H1 (cell line): ENCODE measurements around the gene PTGES. TPM values are rescaled to one million over a fixed set of nuclear protein-coding genes. Genes with fewer than 3 reads are reported as not detected.

Experiments used
- CTCF ChIA-PET: fragments of 300-600 bp; sonication (Branson Sonifier 250); formaldehyde crosslinking; loops from one replicate; lab custom pipeline; 2021; ENCODE audit not compliant: partially characterized antibody; lab: Charles Lee
- POLR2A ChIA-PET: fragments of 300-600 bp; sonication (Branson Sonifier 250); formaldehyde crosslinking; loops from one replicate; lab custom pipeline; 2021; ENCODE audit warnings: inconsistent platforms; ENCODE audit not compliant: partially characterized antibody; lab: Charles Lee
- DNase-seq, 2 experiments: peaks; one replicate each; pipeline versions ENCODE4 v3.0.0 to v3.0.0-alpha.2; 2010 to 2022; ENCODE audit warnings: low spot score in 2 of 2, low read depth in 1 of 2, mixed read lengths in 1 of 2
- FAIRE-seq: peaks from 2 replicates; lab custom pipeline; 2011; peaks lifted over from hg19 to GRCh38; lab: Jason Lieb, UNC
- H2AFZ ChIP-seq: 2 replicates; pipeline ENCODE4 v1.8.1; 2012; ENCODE audit warnings: low read length, inconsistent platforms
- H2AK5ac ChIP-seq: 2 replicates; pipeline ENCODE4 v1.6.1; 2013; ENCODE audit warnings: low read depth, low read length
- H2BK120ac ChIP-seq: replicated peaks from 2 replicates; pipeline ENCODE3; 2013; ENCODE audit warnings: low read depth, low read length, inconsistent platforms
- H2BK12ac ChIP-seq: 2 replicates; pipeline ENCODE4 v1.6.1; 2013; ENCODE audit warnings: low read depth, low read length
- H2BK15ac ChIP-seq: 2 replicates; pipeline ENCODE4 v1.6.1; 2013; ENCODE audit warnings: low read length
- H2BK20ac ChIP-seq: 2 replicates; pipeline ENCODE4 v1.6.1; 2013; ENCODE audit warnings: low read length
- H2BK5ac ChIP-seq: 2 replicates; pipeline ENCODE4 v1.6.1; 2013; ENCODE audit warnings: low read depth, low read length
- H3K14ac ChIP-seq: 2 replicates; pipeline ENCODE4 v1.6.1; 2013; ENCODE audit warnings: inconsistent platforms; ENCODE audit not compliant: insufficient read length
- H3K18ac ChIP-seq: 2 replicates; pipeline ENCODE4 v1.6.1; 2013; ENCODE audit warnings: low read length; ENCODE audit errors: extremely low read depth
- H3K23ac ChIP-seq: 2 replicates; pipeline ENCODE4 v1.6.1; 2013; ENCODE audit warnings: inconsistent platforms; ENCODE audit not compliant: insufficient read length
- H3K23me2 ChIP-seq: 2 replicates; pipeline ENCODE4 v1.6.1; 2013; ENCODE audit warnings: low read depth, low read length
- H3K27ac ChIP-seq: 2 replicates; pipeline ENCODE4 v1.6.1; 2011; ENCODE audit warnings: low read depth, low read length, inconsistent platforms
- H3K27me3 ChIP-seq, 4 experiments: replicated peaks in 1 of 4; 1 replicate in 1 of 4; 2 replicates in 3 of 4; pipeline versions ENCODE4 v1.6.1 to v1.8.1; 2011 to 2013; ENCODE audit warnings: low read length in 3 of 4, mild to moderate bottlenecking in 3 of 4, inconsistent platforms in 2 of 4, mixed read lengths in 2 of 4, moderate library complexity in 1 of 4; ENCODE audit not compliant: control insufficient read depth in 3 of 4, insufficient read depth in 3 of 4; ENCODE audit errors: extremely low read depth in 1 of 4
- H3K36me3 ChIP-seq, 4 experiments: 2 replicates each; pipeline versions ENCODE4 v1.6.1 to v1.8.1; 2011 to 2013; ENCODE audit warnings: mild to moderate bottlenecking in 4 of 4, low read length in 3 of 4, moderate library complexity in 2 of 4, control low read depth in 1 of 4, inconsistent platforms in 1 of 4; ENCODE audit not compliant: insufficient read depth in 4 of 4, control insufficient read depth in 2 of 4
- H3K4ac ChIP-seq: replicated peaks from 2 replicates; pipeline ENCODE3; 2013; ENCODE audit warnings: low read length, low read depth, mixed read lengths, inconsistent platforms; ENCODE audit not compliant: insufficient read length
- H3K4me1 ChIP-seq, 4 experiments: replicated peaks in 1 of 4; 1 replicate in 1 of 4; 2 replicates in 3 of 4; pipeline versions ENCODE4 v1.6.1 to v1.8.1; 2011 to 2013; ENCODE audit warnings: low read length in 3 of 4, inconsistent platforms in 2 of 4, mixed read lengths in 1 of 4; ENCODE audit not compliant: insufficient read depth in 4 of 4, control insufficient read depth in 3 of 4
- H3K4me2 ChIP-seq, 2 experiments: 2 replicates each; pipeline versions ENCODE4 v1.6.1 to v1.8.1; 2011 to 2013; ENCODE audit warnings: low read depth in 2 of 2, low read length in 2 of 2, control low read depth in 1 of 2, inconsistent platforms in 1 of 2, mild to moderate bottlenecking in 1 of 2; ENCODE audit not compliant: insufficient read depth in 1 of 2
- H3K4me3 ChIP-seq, 4 experiments: fragments of 200-600, 300-600 bp in 1 of 4; sonication (generic), shearing (Covaris generic), sonication (Bioruptor Twin) in 1 of 4; 2 replicates each; pipeline versions ENCODE4 v1.5.1 to v1.8.1; 2011 to 2016; ENCODE audit warnings: low read length in 4 of 4, low read depth in 3 of 4, control low read depth in 2 of 4, inconsistent platforms in 2 of 4, mild to moderate bottlenecking in 2 of 4, mixed read lengths in 1 of 4, moderate library complexity in 1 of 4; ENCODE audit not compliant: insufficient read depth in 2 of 4; ENCODE audit errors: extremely low read depth in 1 of 4
- H3K56ac ChIP-seq: replicated peaks from 2 replicates; pipeline ENCODE3; 2013; ENCODE audit warnings: low read depth, mild to moderate bottlenecking, mixed read lengths, low read length, inconsistent platforms; ENCODE audit not compliant: insufficient read length
- H3K79me1 ChIP-seq: 2 replicates; pipeline ENCODE4 v1.6.1; 2013; ENCODE audit warnings: low read depth, low read length, control low read depth
- H3K79me2 ChIP-seq, 2 experiments: 2 replicates each; pipeline versions ENCODE4 v1.6.1 to v1.8.1; 2012 to 2013; ENCODE audit warnings: low read length in 2 of 2, mild to moderate bottlenecking in 2 of 2, inconsistent platforms in 1 of 2; ENCODE audit not compliant: insufficient read depth in 2 of 2, control insufficient read depth in 1 of 2
- H3K9ac ChIP-seq, 4 experiments: replicated peaks in 1 of 4; 1 replicate in 1 of 4; 2 replicates in 3 of 4; pipeline versions ENCODE4 v1.6.1 to v1.8.1; 2011 to 2013; ENCODE audit warnings: low read depth in 3 of 4, low read length in 3 of 4, control low read depth in 2 of 4, mild to moderate bottlenecking in 2 of 4, moderate library complexity in 2 of 4, inconsistent platforms in 1 of 4; ENCODE audit errors: extremely low read depth in 1 of 4
- H3K9me3 ChIP-seq, 2 experiments: 2 replicates each; pipeline versions ENCODE4 v1.6.1 to v1.8.1; 2012 to 2013; ENCODE audit warnings: mild to moderate bottlenecking in 2 of 2, moderate library complexity in 2 of 2, control low read depth in 1 of 2, inconsistent platforms in 1 of 2, low read depth in 1 of 2, low read length in 1 of 2, mixed read lengths in 1 of 2; ENCODE audit not compliant: insufficient read depth in 2 of 2
- H4K20me1 ChIP-seq, 2 experiments: replicated peaks in 1 of 2; 2 replicates each; pipeline versions ENCODE3 to v1.8.1; 2011 to 2013; ENCODE audit warnings: inconsistent platforms in 2 of 2, low read length in 2 of 2, mild to moderate bottlenecking in 1 of 2; ENCODE audit not compliant: insufficient read depth in 2 of 2, control insufficient read depth in 1 of 2
- H4K5ac ChIP-seq: 2 replicates; pipeline ENCODE4 v1.6.1; 2013; ENCODE audit warnings: low read length, low read depth, mixed read lengths, inconsistent platforms; ENCODE audit not compliant: insufficient read length
- H4K8ac ChIP-seq: 2 replicates; pipeline ENCODE4 v1.8.0; 2013; ENCODE audit warnings: mild to moderate bottlenecking, moderate library complexity, low read length, inconsistent platforms; ENCODE audit not compliant: insufficient read depth; ENCODE audit errors: extremely low read depth
- H4K91ac ChIP-seq: replicated peaks from 2 replicates; pipeline ENCODE3; 2013; ENCODE audit warnings: low read length, mixed read lengths, inconsistent platforms; ENCODE audit not compliant: insufficient read length
- POLR2AphosphoS5 ChIP-seq: IDR thresholded peaks from 2 replicates; pipeline ENCODE4 v1.6.1; 2011; ENCODE audit warnings: low read depth, low read length
- SIRT6 ChIP-seq: IDR thresholded peaks from one replicate; pipeline ENCODE4 v1.7.1; 2012; ENCODE audit warnings: low read length, inconsistent platforms
- TCF12 ChIP-seq: IDR thresholded peaks from 2 replicates; pipeline ENCODE4 v1.6.1; 2011; ENCODE audit warnings: low read depth, mild to moderate bottlenecking, low read length
- ZNF274 ChIP-seq: IDR thresholded peaks from 2 replicates; pipeline ENCODE4 v1.7.0; 2012; ENCODE audit warnings: low read length, borderline replicate concordance; ENCODE audit errors: extremely low read depth
- WGBS, 2 experiments: shearing (Covaris generic) in 1 of 2; methylation state at CpG; one replicate each; pipeline versions ENCODE4 v1.1.6 to v1.1.7; 2013 to 2015; ENCODE audit warnings: low lambda C conversion rate in 2 of 2, mixed read lengths in 2 of 2, inconsistent platforms in 1 of 2, low coverage in 1 of 2, missing lambda C conversion rate in 1 of 2; ENCODE audit not compliant: insufficient replicate concordance in 2 of 2, insufficient coverage in 1 of 2, insufficient read length in 1 of 2; ENCODE audit errors: extremely low coverage in 1 of 2, missing lambda C conversion rate in 1 of 2; 5-methylcytosine and 5-hydroxymethylcytosine counted together
- polyA plus RNA-seq, 7 experiments: library from polyadenylated mRNA; depleted of rRNA in 3 of 7; stranded (reverse) in 5 of 7; unstranded in 2 of 7; fragments of >200 nt in 5 of 7; fragments of 200-250 nt in 2 of 7; gene quantifications; 1 replicate in 5 of 7; 2 replicates in 1 of 7; 4 replicates in 1 of 7; pipeline versions ENCODE4 v1.2.1 to v1.2.3, GENCODE V29; 2011 to 2013; ENCODE audit warnings: missing spikeins in 2 of 7, mixed read lengths in 2 of 7
- total RNA-seq: library from RNA; stranded (reverse); fragmentation: NEBNext Ultra II Directional; extraction: Animal tissue kit (Norgen Biotek cat#: 25700); gene quantifications from 2 replicates; pipeline ENCODE4 v1.2.1, GENCODE V29; 2021
- TF ChIP-seq, protein P1 (sequence below): IDR thresholded peaks from 2 replicates; pipeline ENCODE4 v1.6.1; 2012; ENCODE audit warnings: inconsistent platforms

The PTGES gene
- total and polyA plus RNA-seq, 2 of the 8 experiments (the other 6 are each of a cell fraction or from before 2014, with no cell fraction given) = 3.2 to 5.1 TPM

DNA sequence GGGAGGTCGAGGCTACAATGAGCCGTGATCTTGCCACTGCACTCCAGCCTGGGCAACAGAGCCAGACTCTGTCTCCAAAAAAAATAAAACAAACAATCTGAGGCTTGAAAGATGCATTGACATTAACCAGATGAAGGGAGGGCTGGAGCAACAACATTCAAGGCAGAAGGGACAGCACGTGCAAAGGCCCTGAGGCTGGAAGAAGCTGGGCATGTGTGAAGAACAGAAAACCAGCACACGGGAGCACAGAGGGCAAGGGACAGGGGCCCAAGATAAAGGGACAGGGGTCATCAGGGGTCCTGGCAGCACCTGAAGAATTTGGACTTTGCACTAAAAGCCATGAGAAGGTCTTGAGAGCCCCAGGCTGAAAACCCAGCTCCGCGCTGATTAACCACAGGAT is 3.3 kb downstream of the PTGES start:
- Histone ChIP-seq H3K9ac (no peak overlapping the region), H2BK120ac (no peak overlapping the region), H3K23ac (no peak overlapping the region), H2BK5ac (no peak overlapping the region), H3K27ac (no peak overlapping the region), H3K4me2 (no peak overlapping the region), H3K9me3 (no peaks in the 10 kb centered on the region), H3K27me3 (no peaks in the 10 kb centered on the region; a peak in 1 of 7 replicates), H3K56ac (no peak overlapping the region), H3K36me3 (no peaks in the 10 kb centered on the region), H2BK12ac (no peak overlapping the region), H4K20me1 (no peaks in the 10 kb centered on the region), H4K8ac (no peak overlapping the region), H3K4me3 (no peak overlapping the region), H4K5ac (no peak overlapping the region), H3K79me2 (no peaks in the 10 kb centered on the region), H2BK20ac (no peak overlapping the region), H2BK15ac (no peak overlapping the region), H2AFZ (no peak overlapping the region), H3K79me1 (no peaks in the 10 kb centered on the region), H3K4me1 (peaks cover 0 to 12% (median 11%) of the 10 kb centered on the region in 4 experiments; a peak in 5 of 7 replicates)
- no peak for DNase-seq
- WGBS, 2 experiments = 81% methylated on average over 6 of the region's 6 CpGs; no CpG with 5 or more reads in 1 of the 2 experiments
- CTCF ChIA-PET = interaction anchor here (0.9 to 6.4 kb wide), 9 partner anchors 8 to 618 kb away, joined by 3 to 49 read pairs (median 8); no protein-coding TSS in a partner anchor
- TF ChIP-seq SIRT6 (no peak), TCF12 (no peak), POLR2AphosphoS5 (no peak), ZNF274 (no peak)
- TF ChIP-seq, protein P1, sequence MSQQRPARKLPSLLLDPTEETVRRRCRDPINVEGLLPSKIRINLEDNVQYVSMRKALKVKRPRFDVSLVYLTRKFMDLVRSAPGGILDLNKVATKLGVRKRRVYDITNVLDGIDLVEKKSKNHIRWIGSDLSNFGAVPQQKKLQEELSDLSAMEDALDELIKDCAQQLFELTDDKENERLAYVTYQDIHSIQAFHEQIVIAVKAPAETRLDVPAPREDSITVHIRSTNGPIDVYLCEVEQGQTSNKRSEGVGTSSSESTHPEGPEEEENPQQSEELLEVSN = no peak
- TF ChIP-seq, all 59 proteins: peak for 0
- Histone ChIP-seq H3K18ac (no peak overlapping the region), H3K4ac (no peak overlapping the region), H3K23me2 (no peaks in the 10 kb centered on the region), H3K14ac (no peak overlapping the region), H4K91ac (no peak overlapping the region), H2AK5ac (no peak overlapping the region)
- FAIRE-seq = no peak
- POLR2A ChIA-PET = interaction anchor here (0.9 to 1.7 kb wide), 2 partner anchors 11 to 112 kb away, joined by 3 to 4 read pairs; no protein-coding TSS in a partner anchor
